ENCODE data around the gene SCT.

The SCT gene

GRCh38 chr11:643849-644738, 17.1 kb upstream of the SCT start:
- H3K4me3 ChIP-seq (replicated peaks; ENCODE audit: low read depth, low read length): no peak overlapping the region
- DNase-seq (ENCODE audit: low read depth): no peak
- no peak for TF ChIP-seq CTCF (IDR thresholded peaks at IDR 0.05; ENCODE audit: low read length, missing control alignments)

- no peak for DNase-seq (ENCODE audit: low read depth)
- no peak overlapping the region for H3K4me3 ChIP-seq (replicated peaks; ENCODE audit: low read depth, low read length)
- TF ChIP-seq CTCF (IDR thresholded peaks at IDR 0.05; ENCODE audit: low read length, missing control alignments): no peak
These were observed 16.4 kb upstream of the SCT start for GRCh38 chr11:643366-643765.

GRCh38 chr11:641806-642370, 14.9 kb upstream of the SCT start:
- no peak for TF ChIP-seq CTCF (IDR thresholded peaks at IDR 0.05; ENCODE audit: low read length, missing control alignments)
- no peak for DNase-seq (ENCODE audit: low read depth)
- no peak overlapping the region for H3K4me3 ChIP-seq (replicated peaks; ENCODE audit: low read depth, low read length)

- no peak for DNase-seq (ENCODE audit: low read depth)
- no peak overlapping the region for H3K4me3 ChIP-seq (replicated peaks; ENCODE audit: low read depth, low read length)
- TF ChIP-seq CTCF (IDR thresholded peaks at IDR 0.05; ENCODE audit: low read length, missing control alignments): no peak
These were observed 13.2 kb upstream of the SCT start for GRCh38 chr11:640021-640706.

- no peak for TF ChIP-seq CTCF (IDR thresholded peaks at IDR 0.05; ENCODE audit: low read length, missing control alignments)
- no peak for DNase-seq (ENCODE audit: low read depth)
- H3K4me3 ChIP-seq (replicated peaks; ENCODE audit: low read depth, low read length): no peak overlapping the region
These were observed 12.5 kb upstream of the SCT start for GRCh38 chr11:639332-639955.

GRCh38 chr11:638631-639331, 11.8 kb upstream of the SCT start:
- no peak overlapping the region for H3K4me3 ChIP-seq (replicated peaks; ENCODE audit: low read depth, low read length)

More at GRCh38 chr11:638631-639331, 11.8 kb upstream of the SCT start:
- TF ChIP-seq CTCF (IDR thresholded peaks at IDR 0.05; ENCODE audit: low read length, missing control alignments): no peak
- DNase-seq (ENCODE audit: low read depth): no peak
